ENCODE results near the gene ITGB2. TPM values are rescaled to one million over a fixed set of nuclear protein-coding genes. Genes with fewer than 3 reads are reported as not detected.

ITGB2 gene
- total RNA-seq, 4 donors from 2014 or later: 20.2 to 46.8 (median 21.0) TPM

DNA sequence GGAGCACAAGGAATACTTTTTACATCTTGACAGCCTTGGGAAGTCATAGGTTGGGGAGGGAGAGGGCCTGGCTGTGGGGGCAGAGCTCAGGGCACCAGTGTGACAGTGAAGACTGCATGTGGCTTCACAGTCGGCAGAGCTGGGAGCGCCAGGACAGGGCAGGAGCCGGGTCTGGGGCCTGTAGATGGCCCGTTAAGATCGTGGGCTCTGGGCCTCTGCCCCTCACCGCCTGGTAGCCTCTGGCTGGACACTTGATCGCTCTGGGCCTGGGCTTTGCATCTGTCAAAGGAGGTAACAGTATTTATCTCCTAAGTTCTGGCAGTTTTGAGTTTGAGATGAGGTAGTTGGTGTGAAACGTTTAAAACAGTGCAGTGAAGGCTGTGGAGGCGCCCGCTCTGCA is 23.9 kb upstream of the ITGB2 start:
- Histone ChIP-seq H3K36me3 (no peaks in the 10 kb centered on the region), H3K4me1 (no peaks in the 10 kb centered on the region), H3K9me3 (no peaks in the 10 kb centered on the region), H3K27me3 (no peaks in the 10 kb centered on the region), H3K4me3 (no peak overlapping the region), H3K27ac (no peak overlapping the region)
- no peak for TF ChIP-seq POLR2A (IDR thresholded peaks at IDR 0.05)
- TF ChIP-seq, protein P1, sequence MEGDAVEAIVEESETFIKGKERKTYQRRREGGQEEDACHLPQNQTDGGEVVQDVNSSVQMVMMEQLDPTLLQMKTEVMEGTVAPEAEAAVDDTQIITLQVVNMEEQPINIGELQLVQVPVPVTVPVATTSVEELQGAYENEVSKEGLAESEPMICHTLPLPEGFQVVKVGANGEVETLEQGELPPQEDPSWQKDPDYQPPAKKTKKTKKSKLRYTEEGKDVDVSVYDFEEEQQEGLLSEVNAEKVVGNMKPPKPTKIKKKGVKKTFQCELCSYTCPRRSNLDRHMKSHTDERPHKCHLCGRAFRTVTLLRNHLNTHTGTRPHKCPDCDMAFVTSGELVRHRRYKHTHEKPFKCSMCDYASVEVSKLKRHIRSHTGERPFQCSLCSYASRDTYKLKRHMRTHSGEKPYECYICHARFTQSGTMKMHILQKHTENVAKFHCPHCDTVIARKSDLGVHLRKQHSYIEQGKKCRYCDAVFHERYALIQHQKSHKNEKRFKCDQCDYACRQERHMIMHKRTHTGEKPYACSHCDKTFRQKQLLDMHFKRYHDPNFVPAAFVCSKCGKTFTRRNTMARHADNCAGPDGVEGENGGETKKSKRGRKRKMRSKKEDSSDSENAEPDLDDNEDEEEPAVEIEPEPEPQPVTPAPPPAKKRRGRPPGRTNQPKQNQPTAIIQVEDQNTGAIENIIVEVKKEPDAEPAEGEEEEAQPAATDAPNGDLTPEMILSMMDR (IDR thresholded peaks at IDR 0.05): no peak
- intact Hi-C loops (cut with DNase I; ENCODE audit: low total_unique reads): no loop called here
- DNase-seq: no peak

DNA sequence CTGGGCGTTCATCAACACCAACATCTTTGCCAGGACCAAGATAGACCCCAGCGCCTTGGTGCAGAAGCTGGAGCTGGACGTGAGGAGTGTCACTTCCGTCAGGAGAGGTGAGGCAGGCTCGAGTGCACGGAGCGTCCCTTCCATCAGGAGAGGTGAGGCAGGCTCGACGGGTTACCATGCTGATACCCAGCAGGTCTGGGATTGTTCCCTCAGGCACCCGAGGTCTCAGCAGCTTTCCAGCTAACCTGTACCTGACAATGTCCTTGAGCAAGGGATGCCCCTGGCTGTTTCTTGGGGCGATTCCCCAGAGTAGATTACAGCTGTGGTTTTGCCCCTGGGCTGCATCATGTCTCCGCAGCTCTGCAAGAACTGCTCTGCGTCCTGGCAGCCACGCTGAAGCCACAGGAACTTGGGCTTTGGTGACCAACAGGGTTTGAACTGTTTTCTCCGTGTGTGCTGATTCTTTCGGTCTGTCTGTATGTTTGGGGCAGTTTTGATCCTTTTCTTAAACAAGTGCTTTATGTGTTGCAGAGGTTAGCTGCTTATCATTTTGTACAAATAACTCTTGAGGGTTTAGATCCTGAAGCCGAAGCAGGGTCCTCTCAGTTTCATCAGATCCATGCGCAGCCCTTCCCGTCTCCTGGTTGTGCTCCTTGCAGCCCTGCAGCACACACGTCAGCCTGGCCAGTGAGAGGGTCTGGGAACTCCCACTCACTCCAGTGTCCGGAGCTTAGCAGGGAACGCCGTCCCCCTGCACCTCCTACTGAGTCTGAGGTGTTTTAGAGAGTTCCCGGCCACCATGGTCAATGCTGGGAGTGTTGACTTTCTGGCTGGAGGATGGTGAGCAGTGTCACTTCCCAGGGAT is 23.2 kb upstream of the ITGB2 start:
- Histone ChIP-seq H3K4me3 (no peak overlapping the region), H3K27me3 (no peaks in the 10 kb centered on the region), H3K36me3 (no peaks in the 10 kb centered on the region), H3K27ac (no peak overlapping the region), H3K4me1 (no peaks in the 10 kb centered on the region), H3K9me3 (no peaks in the 10 kb centered on the region)
- intact Hi-C loops (cut with DNase I; ENCODE audit: low total_unique reads): no loop called here
- no peak for DNase-seq
- TF ChIP-seq POLR2A (IDR thresholded peaks at IDR 0.05): no peak
- TF ChIP-seq, protein P1 (IDR thresholded peaks at IDR 0.05): no peak

DNA sequence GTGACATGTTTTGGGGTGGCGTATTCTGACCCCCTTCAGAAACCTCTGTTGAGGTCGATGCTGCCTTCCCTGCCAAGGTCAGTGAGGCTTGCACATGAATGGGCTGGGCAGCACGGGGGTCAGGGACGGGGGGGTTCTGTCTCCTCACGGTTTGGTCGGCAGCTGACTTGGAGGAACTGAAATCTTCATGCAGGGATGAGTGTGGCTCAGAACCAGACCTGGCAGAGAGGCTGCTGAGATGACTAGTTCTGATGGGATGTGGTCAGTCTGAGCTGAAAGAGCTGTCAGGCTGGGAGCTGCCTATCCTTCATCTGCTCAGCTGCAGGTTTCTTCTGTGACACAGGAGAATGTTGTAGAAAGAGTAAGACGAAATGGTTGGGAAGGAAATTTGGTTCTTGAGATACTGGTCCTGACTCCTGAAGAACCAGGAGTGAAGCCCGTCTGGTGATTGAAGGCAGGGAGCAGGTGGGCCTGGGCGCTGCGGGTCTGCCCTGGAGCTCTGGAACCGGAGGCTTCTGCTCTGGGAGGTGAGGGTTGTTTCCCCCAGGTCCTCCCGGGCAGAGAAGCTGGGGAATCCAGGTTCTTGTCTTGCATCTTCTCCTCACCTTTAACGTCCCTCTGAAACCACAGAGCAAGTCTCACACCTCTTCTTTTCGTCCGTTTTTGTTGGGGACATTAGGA is 22.4 kb upstream of the ITGB2 start:
- no peaks in the 10 kb centered on the region for H3K9me3 ChIP-seq
- DNase-seq: no peak
- no peaks in the 10 kb centered on the region for H3K4me1 ChIP-seq
- no peak for TF ChIP-seq POLR2A (IDR thresholded peaks at IDR 0.05)
- TF ChIP-seq, protein P1 (IDR thresholded peaks at IDR 0.05): no peak
- H3K36me3 ChIP-seq: no peaks in the 10 kb centered on the region
- intact Hi-C loops (cut with DNase I; ENCODE audit: low total_unique reads): no loop called here
- H3K27me3 ChIP-seq: no peaks in the 10 kb centered on the region
- H3K27ac ChIP-seq: no peak overlapping the region
- no peak overlapping the region for H3K4me3 ChIP-seq

DNA sequence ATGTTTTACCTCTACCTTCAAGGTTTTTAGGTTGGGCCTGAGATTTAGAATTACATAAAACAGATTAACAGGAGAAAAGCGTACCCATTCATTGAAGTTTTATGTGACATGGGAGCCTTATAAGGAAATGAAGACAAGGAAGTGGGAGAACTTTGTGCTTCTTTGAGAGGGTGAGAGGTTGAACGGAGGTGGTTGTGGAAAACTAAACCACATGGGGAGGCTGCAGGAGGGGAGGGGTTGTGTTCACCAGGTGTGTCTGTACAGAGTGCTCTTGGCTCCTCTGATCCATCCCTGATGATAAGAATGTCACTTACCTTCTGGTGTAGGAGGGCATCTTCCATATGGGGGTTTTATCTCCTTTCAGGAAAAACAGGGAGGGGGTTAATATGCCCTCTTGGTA is 21.9 kb upstream of the ITGB2 start:
- H3K9me3 ChIP-seq: no peaks in the 10 kb centered on the region
- no peak for TF ChIP-seq POLR2A (IDR thresholded peaks at IDR 0.05)
- TF ChIP-seq, protein P1 (IDR thresholded peaks at IDR 0.05): no peak
- H3K36me3 ChIP-seq: no peaks in the 10 kb centered on the region
- intact Hi-C loops (cut with DNase I; ENCODE audit: low total_unique reads): no loop called here
- H3K27ac ChIP-seq: no peak overlapping the region
- no peak overlapping the region for H3K4me3 ChIP-seq
- no peaks in the 10 kb centered on the region for H3K27me3 ChIP-seq
- no peak for DNase-seq
- no peaks in the 10 kb centered on the region for H3K4me1 ChIP-seq

DNA sequence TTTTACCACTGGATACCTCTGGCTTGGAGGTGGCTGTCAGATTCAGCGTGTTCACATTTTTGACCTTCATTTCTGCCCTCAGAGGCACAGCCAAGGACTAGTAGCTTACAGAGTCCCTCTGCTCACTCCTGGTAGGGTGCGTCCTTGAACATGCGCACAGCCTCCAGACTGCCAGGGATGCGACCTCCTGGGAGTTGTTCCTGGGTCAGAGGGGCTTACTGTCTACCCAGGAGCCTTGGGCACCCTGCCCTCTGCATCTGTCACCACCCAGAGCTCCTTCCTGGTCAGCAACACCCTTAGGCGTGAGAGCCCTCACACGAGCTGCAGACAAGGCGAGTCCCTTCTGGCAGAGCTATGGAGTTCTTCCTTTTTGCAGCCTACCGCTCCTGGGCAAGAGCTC is 20.9 kb upstream of the ITGB2 start:
- Histone ChIP-seq H3K9me3 (no peaks in the 10 kb centered on the region), H3K27ac (no peak overlapping the region), H3K36me3 (no peaks in the 10 kb centered on the region), H3K4me3 (no peak overlapping the region), H3K27me3 (no peaks in the 10 kb centered on the region), H3K4me1 (no peaks in the 10 kb centered on the region)
- no peak for DNase-seq
- TF ChIP-seq, protein P1 (IDR thresholded peaks at IDR 0.05): no peak
- no peak for TF ChIP-seq POLR2A (IDR thresholded peaks at IDR 0.05)
- intact Hi-C loops (cut with DNase I; ENCODE audit: low total_unique reads): no loop called here
